Measurements from ENCODE around the gene ANKRD11.
A peak's percentile ranks its signal among the peaks of the same experiment; 100 is the strongest.
"Not testable (repeated sequence)": the region's sequence is repeated elsewhere in the genome, so short reads cannot be mapped to it uniquely, and the experiment has no call there.

The ANKRD11 gene

GRCh38 chr16:89426736-89427530 is 63.4 kb downstream of the ANKRD11 start:
- DNase-seq = peak; percentile 66

- DNase-seq = no peak
Observed at GRCh38 chr16:89425523-89425922, 64.8 kb downstream of the ANKRD11 start.

- no peak for DNase-seq
Observed at GRCh38 chr16:89423681-89424260, 66.6 kb downstream of the ANKRD11 start.

GRCh38 chr16:89422905-89423630 is 67.3 kb downstream of the ANKRD11 start:
- DNase-seq = peak; percentile 65

GRCh38 chr16:89422527-89422904 is 67.8 kb downstream of the ANKRD11 start:
- no peak for DNase-seq

GRCh38 chr16:89421300-89421699 is 69.1 kb downstream of the ANKRD11 start:
- not testable (repeated sequence) for DNase-seq

GRCh38 chr16:89420204-89420603 is 70.2 kb downstream of the ANKRD11 start:
- no peak for DNase-seq

GRCh38 chr16:89418352-89418751 is 72.0 kb downstream of the ANKRD11 start:
- no peak for DNase-seq

GRCh38 chr16:89417352-89417751 is 73.0 kb downstream of the ANKRD11 start:
- no peak for DNase-seq

- DNase-seq = no peak
Observed at GRCh38 chr16:89413811-89414585, 76.4 kb downstream of the ANKRD11 start.

GRCh38 chr16:89412811-89413210 is 77.5 kb downstream of the ANKRD11 start:
- DNase-seq = peak; percentile 18

- no peak for DNase-seq
Observed at GRCh38 chr16:89411335-89411850, 79.0 kb downstream of the ANKRD11 start.

GRCh38 chr16:89410794-89411309 is 79.5 kb downstream of the ANKRD11 start:
- DNase-seq = peak; percentile 89

- no peak for DNase-seq
Observed at GRCh38 chr16:89410322-89410721, 80.0 kb downstream of the ANKRD11 start.

- no peak for DNase-seq
Observed at GRCh38 chr16:89409161-89409711, 81.1 kb downstream of the ANKRD11 start.

GRCh38 chr16:89408315-89408714 is 82.0 kb downstream of the ANKRD11 start:
- DNase-seq = no peak

- no peak for DNase-seq
Observed at GRCh38 chr16:89407925-89408300, 82.4 kb downstream of the ANKRD11 start.

- DNase-seq = no peak
Observed at GRCh38 chr16:89407282-89407924, 83.0 kb downstream of the ANKRD11 start.

GRCh38 chr16:89406277-89406888 is 84.0 kb downstream of the ANKRD11 start:
- DNase-seq = no peak

GRCh38 chr16:89404561-89404960 is 85.8 kb downstream of the ANKRD11 start:
- no peak for DNase-seq

- DNase-seq = no peak
Observed at GRCh38 chr16:89402962-89403361, 87.4 kb downstream of the ANKRD11 start.
